ENCODE data around the gene ACTN1.

Gene ACTN1

DNA sequence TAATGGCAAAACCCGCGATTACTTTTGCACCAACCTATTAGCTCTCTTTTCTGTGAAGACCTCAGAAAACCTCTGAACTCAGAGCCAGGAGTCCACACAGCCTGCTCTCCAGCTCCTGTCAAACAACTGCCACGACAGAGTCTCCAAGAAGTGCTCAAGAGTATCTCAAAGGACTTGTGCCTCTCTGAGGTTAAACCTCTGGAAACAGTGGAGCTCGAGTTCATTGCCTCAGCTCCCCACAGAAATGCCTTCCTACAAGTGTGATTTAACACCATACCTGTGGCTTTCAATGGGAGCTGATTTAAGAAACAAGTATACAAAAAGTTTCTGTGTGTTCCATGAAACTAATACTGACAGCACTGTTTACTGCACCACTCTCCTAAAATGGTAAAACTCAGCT lies 20.1 kb downstream of the ACTN1 start:
- TF ChIP-seq, protein P1, sequence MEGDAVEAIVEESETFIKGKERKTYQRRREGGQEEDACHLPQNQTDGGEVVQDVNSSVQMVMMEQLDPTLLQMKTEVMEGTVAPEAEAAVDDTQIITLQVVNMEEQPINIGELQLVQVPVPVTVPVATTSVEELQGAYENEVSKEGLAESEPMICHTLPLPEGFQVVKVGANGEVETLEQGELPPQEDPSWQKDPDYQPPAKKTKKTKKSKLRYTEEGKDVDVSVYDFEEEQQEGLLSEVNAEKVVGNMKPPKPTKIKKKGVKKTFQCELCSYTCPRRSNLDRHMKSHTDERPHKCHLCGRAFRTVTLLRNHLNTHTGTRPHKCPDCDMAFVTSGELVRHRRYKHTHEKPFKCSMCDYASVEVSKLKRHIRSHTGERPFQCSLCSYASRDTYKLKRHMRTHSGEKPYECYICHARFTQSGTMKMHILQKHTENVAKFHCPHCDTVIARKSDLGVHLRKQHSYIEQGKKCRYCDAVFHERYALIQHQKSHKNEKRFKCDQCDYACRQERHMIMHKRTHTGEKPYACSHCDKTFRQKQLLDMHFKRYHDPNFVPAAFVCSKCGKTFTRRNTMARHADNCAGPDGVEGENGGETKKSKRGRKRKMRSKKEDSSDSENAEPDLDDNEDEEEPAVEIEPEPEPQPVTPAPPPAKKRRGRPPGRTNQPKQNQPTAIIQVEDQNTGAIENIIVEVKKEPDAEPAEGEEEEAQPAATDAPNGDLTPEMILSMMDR (conservative IDR thresholded peaks at IDR 0.05; ENCODE audit: low read depth, low read length) = no peak
- H3K4me3 ChIP-seq (ENCODE audit: low read length) = no peak overlapping the region
- no peak for DNase-seq (ENCODE audit: low read depth)

DNA sequence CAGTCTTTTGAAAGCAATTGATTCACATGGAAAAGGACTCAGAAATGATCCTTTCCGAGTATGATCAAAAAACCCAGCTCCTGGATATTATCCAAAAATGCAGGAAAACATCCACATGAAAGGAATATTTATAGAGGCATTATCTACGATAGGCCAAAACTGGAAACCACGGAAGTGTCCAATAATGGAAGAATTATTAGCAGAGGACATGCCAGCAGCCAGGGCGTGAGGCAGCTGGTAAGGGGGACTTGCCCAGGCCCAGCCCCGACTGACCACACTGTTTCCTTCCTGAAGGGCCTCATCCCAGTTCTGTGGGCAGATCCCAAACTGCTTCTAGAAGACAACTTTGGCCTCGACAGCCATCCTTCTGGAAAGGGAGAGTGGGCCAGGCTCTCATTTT lies 20.5 kb downstream of the ACTN1 start:
- H3K4me3 ChIP-seq (ENCODE audit: low read length) = no peak overlapping the region
- DNase-seq (ENCODE audit: low read depth) = no peak

DNA sequence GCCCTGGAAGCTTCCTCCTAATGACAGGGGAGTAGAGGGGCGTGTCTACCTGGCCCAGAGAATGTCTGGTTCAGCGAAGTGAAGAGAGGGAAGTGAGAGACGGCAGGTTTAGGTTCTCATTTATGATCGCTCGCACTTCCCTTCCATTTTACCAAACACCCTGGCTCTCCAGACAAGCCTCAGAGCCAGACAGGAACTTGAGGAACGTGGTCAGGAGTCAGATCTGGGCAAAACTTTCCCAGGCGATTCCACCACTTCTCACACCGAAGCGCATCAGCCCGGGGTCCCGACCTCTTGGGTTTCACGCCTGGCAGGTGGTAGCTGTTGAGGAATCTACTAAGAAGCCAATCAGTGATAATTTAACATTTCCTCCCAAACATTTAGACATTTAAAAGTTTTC lies 21.3 kb downstream of the ACTN1 start:
- H3K4me3 ChIP-seq (ENCODE audit: low read length) = no peak overlapping the region
- TF ChIP-seq, protein P1 (conservative IDR thresholded peaks at IDR 0.05; ENCODE audit: low read depth, low read length) = no peak
- no peak for DNase-seq (ENCODE audit: low read depth)

More for the DNA sequence above, 20.5 kb downstream of the ACTN1 start:
- TF ChIP-seq, protein P1 (conservative IDR thresholded peaks at IDR 0.05; ENCODE audit: low read depth, low read length) = no peak

DNA sequence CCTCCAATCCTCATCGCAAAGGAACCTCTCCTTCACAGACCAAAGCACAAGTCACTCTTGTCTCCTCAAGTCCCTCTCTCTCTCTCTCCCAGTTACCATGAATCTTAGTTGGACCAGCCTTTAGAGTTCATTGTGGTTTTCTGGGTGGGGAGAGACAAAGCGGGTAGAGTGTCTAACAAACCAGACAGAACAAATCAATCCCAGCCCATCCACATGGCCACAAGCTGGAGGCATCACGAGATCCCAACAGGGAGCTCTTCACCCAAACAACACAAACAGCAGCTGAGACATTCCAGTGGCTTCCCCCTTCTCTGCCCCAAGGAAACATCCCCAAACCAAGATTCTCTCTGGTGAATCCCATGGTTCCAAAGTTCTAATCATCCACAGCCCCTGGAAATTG lies 22.4 kb downstream of the ACTN1 start:
- H3K4me3 ChIP-seq (ENCODE audit: low read length) = no peak overlapping the region
- DNase-seq (ENCODE audit: low read depth) = no peak
- TF ChIP-seq, protein P1 (conservative IDR thresholded peaks at IDR 0.05; ENCODE audit: low read depth, low read length) = no peak

DNA sequence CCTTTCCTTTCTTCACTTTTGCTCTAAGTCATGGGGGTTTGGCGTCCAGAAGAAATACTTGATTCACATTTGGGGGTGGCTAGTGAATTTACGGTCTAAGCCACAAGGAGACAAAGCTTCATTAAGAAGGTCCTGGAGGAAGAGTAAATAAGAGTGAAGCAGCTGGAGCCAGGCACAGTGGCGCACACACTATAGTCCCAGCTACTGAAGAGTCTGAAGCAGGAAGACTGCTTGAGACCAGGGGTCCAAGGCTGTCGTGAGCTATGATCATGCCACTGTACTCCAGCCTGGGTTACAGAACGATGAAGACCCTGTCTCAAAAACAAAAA lies 23.3 kb downstream of the ACTN1 start:
- TF ChIP-seq, protein P1 (conservative IDR thresholded peaks at IDR 0.05; ENCODE audit: low read depth, low read length) = no peak
- no peak overlapping the region for H3K4me3 ChIP-seq (ENCODE audit: low read length)
- DNase-seq (ENCODE audit: low read depth) = no peak

DNA sequence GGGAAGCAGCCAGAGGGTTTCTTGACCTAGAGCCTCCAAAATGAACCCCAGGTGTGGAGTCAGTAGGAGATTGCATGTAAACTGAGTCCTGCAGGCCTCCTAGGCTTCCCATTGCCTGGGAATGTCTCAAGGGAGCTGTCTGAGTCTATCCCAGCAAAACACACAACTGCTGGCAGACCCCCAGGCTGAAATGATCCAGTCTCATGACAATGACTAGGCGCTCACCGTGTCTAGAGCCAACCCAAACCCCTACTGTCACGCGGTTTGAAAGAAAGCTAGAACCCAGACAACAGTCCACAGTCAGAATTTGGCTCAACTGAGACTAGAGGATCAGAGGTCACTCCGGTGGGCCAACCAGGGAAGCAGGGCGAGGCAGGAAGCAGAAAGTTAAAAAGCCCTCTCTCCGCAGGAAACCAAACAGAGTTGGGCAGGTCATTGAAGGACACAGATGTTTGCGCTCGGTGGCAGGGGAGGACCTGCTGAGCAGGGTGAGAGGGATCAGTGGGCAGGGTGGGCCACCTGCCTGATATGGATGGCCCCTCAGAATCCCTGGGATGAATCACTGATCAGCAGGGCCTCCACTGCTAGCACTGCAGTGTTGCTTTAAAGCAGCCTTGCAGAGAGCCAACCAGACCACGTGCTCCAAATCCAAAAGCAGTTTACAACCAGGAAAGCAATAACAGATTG lies 23.8 kb downstream of the ACTN1 start:
- TF ChIP-seq, protein P1 (conservative IDR thresholded peaks at IDR 0.05; ENCODE audit: low read depth, low read length) = no peak
- no peak overlapping the region for H3K4me3 ChIP-seq (ENCODE audit: low read length)
- no peak for DNase-seq (ENCODE audit: low read depth)

DNA sequence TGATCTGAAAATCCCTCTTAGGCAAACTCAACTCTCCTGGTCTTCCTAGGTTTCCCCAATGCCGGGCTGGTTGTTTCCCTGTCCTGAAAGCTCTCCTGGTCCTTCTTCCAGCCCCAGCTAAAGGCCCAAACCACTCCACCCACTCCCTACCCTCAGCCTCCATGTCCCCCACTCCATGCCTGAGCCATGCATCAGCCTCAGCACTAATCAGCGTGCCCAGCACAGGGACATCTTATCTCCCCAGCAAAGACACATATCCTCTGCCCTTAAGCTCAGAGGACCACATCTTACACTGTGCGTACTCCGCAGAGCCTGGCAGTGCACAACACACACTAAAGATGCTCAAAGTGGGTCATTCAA lies 25.9 kb downstream of the ACTN1 start:
- TF ChIP-seq, protein P1 (conservative IDR thresholded peaks at IDR 0.05; ENCODE audit: low read depth, low read length) = no peak
- no peak overlapping the region for H3K4me3 ChIP-seq (ENCODE audit: low read length)
- no peak for DNase-seq (ENCODE audit: low read depth)
